GM21576 (cell line): ENCODE data around the gene CAPN15.

Experiments
- ATAC-seq: cut with Tn5 transposase; IDR thresholded peaks from one replicate; pipeline ENCODE4 v1.9.1; 2021; ENCODE audit warnings: mild to moderate bottlenecking, moderate library complexity; ENCODE audit not compliant: unreplicated experiment

CAPN15 gene

DNA sequence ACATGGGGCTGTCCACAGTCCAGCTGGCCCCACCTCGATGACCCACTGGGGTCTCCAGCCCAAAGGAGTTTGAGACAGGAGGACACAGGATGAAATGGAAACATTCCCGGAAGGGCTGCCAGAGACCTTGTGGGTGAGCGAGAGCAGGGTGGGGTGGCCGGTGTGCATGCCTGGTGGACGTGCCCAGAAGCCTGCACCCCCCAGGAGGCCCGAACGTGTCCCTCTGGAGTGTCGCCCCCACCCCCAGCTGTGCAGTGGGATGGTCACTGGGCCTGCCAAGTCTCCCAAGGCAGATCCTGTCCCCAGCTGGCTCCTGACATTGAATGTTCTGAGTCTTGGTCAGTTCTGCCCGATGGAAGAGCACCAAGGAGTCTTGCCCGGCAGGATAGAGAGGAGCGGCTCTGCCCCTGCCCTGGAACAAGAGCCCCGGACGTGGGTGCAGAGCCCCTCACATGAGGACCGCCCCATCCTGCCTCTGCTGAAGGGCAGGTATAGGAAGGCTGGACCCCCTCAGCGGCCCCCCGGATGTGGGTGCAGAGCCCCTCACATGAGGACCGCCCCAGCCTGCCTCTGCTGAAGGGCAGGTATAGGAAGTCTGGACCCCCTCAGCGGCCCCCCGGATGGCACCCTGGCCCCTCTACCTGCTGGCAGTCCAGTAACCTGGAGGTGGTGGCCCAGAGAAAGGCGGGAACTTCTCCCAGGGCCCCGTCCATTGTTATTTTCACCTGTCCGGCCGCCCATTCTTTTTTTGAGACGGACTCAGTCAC lies 3.1 kb upstream of the CAPN15 start:
- ATAC-seq = no peak

DNA sequence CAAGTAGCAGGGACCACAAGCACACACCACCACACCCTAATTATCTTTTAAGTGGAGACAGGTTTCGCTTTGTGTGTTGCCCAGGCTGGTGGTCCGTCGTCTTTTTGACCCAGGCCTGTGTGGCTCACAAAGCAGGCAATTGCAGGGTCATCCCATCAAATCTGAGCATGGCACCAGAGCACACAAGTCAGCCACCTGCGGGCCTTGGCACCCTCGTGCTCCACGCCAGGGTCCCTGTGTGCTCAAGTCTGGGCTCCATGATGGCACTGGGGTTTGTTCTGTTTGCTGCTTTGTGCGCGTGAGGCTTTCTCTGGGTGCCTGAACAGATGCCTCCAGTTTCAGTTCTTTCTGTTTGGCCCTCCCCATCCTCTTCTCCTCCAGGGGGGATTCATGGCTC lies 2.4 kb upstream of the CAPN15 start:
- no peak for ATAC-seq

DNA sequence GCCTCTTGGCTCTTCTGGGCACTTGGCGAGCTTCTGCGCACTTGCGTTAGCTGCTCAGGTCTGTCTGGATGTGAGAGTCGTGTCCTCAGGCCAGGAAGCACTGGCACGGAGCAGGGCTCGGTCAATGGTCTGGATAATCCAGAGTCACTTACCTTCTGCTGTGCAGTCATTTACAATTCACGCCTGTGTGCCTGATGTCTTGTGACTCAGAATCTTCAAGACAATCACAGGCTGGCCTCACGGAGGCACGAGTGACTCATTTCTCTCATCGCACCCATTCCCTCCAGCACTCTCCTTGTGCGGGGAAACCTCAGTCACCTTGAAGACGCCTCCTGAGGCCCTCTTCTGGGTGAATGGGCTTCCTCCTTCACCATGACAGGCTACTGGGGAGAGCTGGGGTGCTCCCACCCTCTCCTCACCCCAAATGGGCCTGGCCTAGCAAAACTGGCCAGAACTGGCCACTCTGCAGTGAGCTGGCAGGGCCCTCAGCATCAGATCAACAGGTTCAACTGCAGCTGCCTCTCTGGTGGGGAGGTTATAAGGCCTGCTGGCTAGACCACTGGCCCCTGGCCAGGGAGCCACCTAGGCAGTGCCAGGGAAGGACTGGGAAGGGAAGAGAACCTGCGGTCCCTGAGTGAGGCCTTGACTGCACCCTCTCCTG lies 1.9 kb upstream of the CAPN15 start:
- peak; percentile 26 for ATAC-seq

DNA sequence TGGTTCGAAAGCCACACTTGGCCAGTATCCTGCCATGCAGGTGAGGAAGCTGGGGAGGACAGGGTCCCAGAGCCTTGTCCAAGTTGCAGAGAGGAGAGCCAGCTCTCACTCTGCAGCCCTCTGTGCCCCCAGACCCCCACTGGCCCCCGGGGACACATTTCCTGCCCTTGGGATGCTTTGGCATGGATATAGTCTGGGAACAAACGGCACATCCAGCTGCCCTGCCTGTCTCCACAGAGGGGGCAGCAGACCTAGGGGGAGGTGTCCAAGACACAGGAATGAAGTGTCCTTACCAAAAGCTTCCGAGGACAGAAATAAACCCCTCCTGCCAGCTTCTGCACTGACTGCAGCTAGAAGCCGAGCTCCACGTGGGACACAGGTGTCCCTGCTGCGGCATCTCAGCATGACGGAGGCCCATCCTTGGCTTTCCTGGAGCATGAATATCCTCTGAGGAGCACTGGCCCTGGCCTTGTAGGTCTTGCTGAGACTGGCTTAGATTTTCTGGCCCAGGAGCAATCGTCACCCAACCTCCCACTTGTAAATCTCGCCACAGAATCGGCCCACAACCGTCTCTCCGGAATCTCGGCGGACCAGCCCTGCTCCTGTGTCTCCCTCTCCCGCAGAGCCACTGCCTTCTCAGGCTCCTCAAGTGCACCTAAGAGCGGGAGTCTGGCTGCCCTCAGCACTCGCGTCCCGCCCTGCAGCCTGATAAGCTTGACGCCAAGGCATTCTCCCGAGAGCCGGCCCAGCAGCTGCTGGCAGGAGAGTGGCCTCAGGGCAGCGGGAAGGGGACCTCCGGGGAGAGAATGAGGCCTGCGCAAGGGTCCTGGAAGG lies 1.1 kb upstream of the CAPN15 start:
- ATAC-seq = peak; percentile 2

DNA sequence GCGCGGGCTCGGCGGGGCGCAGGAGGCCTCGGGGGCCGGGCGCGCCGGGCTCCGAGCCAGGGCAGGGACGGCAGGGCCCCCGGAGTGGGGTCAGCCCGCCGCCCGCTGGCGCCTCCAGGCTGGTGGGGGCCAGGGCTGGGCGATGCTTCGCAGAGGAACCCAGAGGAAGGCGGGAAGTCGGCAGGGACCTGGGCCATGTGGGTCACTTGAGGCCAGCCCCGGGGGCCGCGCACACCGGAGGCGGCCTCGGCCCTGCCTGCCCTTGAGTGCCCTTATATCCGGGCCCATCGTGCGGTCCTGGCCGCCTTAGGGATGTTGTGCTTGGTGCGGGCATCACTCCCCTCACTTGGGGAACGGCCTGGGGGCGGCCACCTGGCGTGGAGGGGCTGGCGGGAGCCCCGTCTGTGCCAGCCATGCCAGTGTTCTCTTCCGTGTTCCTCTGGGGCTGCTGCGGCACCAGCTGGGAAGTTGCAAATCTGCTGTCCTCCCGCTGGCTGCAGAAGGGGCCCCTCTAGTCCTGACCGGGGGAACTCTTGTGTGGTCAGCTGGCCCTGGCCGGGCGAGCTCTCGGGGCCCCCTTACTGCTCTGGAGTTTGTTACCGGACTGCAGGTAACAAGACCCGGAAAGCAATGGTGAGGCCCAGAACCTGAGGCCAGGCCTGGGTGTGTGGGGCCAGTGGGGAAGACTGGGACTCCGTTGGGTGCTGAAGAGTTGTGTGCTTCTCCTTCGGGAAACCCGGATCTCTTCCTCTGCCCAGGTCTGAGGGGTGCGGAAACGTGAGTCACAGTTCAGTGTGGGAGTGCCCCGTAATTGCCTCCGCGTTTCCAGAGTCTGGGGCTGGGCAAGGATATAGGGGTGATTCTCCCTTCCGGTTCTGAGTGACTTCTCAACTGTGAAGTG lies 849 bp downstream of the CAPN15 start:
- no peak for ATAC-seq

DNA sequence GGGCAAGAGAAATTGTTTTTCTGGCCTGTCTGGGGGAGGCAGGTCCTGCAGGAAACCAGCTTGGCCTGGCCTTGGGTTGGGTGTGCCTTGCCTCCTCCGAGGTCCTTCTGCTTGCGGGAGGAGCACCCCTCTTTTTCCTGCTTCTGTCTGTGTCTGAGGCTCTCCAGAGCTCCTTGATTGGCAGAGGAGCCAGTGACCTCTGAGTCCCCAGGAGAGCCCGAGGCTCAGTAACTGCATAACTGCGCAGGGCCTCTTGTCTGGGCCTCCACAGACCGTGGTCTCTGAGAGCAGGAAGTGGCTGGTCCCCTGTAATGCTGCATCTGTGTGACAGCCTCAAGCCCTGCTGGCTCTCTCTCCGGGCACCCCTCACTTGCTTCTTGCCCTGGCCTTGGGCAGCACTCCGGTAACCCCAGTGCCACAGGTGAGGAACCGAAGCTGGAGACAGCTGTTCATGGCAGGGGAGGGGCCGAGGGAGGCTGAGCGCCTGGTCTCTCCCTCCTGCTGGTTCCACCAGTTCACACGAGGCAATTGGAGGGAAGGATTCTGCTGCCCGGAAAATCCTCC lies 1.6 kb downstream of the CAPN15 start:
- no peak for ATAC-seq

DNA sequence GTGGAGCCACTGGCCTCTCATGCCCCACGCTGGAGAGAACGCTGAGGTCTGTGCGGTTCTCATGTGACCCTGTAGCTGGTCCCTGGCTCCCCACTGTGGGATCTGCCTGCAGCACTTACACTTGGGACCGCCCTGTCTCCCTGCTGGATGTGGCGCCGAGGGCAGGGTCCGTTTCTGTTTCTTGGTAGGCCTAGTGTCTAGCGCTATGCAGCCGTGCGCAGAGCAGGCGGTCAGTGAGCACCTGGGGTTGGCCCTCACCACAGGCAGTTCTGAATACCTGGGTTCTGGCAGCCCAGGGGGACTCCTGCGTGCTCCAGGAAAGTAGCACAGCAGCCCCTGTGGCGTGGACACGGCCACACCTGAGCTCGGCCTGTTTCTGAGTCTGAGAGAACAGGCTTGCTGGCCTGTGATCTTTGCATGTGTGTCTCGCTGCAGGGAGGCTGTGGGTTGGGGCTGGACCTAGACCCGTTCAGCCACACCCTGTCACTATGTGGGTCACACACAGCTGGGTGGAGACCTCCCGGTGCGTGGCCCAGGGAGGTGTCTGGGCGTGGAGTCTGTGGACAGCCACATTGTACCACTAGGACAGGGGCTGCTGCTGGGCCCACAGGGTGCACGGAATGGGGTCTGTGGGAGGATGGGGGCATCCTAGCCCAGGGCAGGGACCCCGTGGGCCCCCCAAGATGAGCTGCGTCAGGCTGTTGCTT lies 2.8 kb downstream of the CAPN15 start:
- ATAC-seq = no peak

DNA sequence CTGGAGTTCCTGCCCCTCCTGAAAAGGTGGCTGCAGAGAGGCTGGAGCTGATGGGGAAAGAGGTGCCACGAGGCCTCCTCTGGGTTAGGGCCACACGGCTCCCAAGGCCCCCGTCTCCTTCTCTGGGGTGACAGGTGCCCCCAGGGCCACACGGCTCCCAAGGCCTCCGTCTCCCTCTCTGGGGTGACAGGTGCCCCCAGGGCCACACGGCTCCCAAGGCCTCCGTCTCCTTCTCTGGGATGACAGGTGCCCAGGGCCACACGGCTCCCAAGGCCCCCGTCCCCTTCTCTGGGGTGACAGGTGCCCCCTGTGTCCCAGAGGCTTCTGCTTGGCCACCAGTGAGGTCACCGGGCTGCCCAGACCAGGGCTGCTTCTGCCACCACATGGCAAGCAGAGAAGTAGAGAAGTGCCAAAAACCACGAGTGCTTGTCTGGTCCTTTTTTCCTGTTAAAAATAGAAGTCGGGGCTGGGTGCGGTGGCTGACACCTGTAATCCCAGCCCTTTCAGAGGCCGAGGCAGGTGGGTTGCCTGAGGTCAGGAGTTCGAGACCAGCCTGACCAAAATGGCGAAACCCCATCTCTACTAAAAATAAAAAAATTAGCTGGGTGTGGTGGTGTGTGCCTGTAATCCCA lies 4.1 kb downstream of the CAPN15 start:
- ATAC-seq = no peak

DNA sequence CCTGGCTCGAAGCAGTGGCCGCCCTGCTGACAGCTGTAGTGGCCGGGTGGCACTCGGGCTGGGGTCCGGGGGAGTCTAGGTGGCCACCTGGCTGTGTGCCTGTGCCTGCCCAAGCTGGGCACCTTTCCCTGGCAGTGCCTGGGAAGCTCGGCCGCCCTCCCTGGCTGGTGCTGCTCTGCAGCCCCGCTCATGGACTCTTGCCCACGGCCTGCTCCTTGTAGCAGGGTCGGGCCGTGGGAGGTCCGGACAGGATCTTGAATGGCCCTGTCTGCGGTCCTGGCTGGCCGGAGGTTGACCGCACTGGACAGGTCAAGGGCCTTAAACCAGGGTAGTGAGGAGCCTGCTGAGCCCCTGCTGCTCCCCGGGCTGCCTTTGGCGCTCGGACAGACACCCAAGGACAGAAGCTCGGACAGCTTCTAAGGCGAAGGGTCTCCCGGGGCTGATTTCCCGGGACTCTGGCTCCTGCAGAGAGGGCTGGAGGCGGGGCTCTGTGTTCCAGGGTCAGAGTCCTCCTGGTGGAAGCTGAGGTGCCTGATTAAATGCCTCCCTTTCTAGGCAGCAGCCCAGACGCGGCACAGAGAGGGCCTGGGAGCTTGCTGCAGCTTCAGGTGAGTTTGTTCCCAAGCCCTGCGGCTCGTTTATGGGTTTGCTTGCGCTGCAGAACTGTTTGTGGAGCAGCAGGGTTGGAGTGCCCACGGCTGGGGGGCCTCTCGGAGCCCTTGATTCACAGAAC lies 6.0 kb downstream of the CAPN15 start:
- ATAC-seq = no peak

DNA sequence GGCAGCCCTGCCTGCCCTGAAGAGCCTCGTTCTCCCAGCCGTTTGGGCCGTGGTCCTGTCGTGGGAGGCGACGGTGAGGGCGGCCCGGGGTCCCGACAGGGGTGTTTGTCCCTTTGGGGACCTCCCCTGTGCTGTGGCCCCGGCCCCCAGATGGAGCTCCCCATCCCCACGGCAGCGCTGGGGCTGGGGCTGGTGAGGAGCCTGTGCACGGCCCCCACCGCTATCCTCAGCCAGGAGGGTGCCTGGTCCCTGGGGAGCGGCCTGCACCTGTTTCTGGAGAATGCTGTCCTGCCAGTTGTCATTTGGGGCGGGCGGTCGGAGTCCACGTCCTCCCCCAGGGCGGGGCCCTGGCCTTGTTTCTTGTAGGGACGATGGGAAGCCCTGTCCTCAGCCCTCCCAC lies 6.6 kb downstream of the CAPN15 start:
- ATAC-seq = no peak

DNA sequence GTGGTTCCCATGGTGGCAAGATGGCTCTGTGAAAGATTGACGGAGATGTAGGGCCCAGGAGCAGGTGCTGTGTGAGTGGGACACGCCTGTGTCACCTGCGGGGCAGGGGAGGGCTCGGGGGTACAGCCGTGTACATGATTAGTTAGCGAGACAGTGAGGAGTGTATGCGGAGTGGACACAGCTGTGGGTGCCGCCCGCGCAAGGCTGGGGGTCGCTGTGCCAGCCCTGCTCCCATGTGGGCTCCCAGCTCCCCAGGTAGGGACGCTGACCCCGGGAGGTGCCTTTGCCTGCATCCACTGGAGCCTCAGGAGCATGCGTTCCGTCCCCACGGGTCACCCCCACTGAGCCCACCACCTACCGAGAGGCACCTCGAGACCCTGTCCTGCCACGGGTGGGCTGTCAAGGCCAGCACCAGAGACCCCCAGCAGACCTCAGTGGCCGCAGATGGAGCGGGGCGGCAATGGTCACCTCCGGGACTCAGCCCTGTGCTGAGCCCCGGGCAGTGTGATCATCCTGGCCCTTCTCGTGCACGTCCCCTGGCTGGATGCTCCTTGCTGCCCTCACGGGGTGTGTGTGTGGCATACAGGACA lies 7.4 kb downstream of the CAPN15 start:
- ATAC-seq = no peak

DNA sequence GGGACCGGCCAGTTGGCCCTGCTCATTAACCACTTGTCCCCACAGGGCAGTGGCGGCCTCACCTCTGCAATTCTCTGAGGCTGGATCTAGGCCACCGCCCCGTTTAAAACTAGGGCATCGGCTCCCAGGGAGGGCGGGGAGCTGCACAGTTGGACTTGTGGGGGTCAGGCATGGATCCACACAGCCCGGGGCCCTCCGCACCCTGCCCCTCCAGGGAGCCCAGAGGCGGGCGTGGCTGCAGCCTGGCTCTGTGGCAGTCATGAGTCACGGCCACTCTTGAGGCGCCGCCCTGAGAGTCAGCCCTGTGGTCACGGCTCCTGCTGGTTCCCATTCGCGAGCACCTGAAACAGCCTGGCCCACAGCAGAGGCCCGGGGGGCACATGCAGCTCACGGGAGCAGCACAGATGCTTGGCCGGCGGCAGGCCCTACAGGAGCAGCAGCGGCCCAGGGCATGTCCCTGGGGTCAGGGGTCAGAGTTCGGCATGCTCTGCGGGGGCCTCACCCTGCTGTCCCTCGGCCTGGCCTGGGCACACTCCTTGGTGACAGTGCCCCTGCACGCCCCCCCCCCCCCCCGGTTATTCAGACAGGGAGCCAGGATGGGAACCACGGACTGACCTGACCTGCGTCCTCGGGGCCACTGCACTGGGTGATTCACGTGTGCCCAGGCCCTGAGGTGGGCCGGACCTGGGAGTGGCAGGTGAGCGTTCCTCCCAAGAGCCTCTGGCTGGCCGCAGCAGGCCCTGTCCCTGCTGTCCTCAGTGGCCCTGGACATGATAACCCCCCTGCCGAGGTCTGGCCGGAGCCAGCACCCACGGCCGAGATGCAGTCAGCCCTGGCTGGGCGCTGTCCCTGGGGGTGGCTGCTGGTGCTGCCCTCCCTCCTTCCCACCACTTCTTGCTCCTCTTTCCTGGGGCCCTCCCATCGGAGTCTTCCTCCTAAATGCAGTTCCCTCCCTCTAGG lies 8.2 kb downstream of the CAPN15 start:
- ATAC-seq = no peak

DNA sequence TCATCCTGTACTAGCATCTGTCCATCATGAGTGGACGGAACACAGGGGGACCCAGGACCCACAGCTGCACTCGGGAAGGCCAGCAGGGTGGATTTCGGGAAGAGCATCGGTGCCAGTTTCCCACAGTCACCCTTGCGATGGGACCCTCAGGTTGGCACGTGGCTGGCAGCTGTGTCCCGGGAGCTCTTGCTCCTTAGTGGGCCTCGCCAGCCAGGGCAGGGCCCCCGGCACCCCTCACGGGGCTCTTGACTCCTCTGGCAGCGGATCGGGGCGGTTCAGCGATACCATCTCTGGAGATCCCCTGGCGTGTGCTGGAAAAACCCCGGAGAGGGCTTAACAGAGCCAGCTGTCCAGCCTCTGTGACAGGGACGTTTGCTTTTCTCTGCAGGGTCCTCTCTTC lies 9.2 kb downstream of the CAPN15 start:
- ATAC-seq = no peak

DNA sequence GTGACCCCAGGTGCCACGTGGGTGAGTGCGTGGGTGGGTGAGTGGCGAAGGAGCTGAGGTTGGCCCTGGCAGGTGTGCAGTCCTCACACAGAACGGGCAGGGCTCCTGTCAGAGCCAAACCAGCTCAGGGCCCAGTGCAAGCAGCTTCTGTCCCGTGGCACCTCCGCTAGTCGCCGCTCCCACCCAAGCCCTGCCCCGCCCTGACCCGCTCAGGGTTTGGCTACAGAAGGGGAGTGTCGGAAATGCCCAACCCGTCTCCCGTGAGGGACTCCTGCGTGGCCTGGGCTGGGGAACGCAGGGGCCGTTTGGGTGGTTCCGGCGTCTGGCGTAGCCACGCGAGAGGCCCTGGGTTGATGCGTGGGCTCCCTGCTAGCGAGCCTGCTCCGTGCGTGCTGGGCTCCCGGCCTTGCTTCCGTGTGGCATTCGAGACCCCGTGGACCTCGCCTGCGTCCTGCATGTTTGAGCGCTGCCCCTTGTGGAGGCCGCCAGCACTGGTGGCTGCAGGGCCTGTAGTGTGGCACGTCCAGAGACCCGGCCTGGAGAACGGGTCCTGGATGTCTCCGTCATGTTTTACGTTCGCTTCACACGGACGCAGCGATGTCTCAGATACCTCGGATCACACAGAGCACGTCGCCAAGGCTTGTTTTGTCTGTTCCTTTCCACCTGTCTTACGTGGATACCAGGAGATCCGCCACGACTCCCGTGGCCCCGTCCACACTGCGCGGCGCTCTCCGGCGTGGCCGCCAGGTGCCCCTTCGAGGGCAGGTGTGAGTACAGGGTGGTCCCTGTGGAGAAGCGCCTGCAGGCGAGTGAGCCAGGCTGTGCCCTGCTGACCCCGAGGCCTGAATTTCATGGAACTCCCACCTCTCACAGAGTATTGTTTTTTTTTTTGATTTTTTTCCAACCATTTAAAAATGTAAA lies 10.2 kb downstream of the CAPN15 start:
- ATAC-seq = no peak

DNA sequence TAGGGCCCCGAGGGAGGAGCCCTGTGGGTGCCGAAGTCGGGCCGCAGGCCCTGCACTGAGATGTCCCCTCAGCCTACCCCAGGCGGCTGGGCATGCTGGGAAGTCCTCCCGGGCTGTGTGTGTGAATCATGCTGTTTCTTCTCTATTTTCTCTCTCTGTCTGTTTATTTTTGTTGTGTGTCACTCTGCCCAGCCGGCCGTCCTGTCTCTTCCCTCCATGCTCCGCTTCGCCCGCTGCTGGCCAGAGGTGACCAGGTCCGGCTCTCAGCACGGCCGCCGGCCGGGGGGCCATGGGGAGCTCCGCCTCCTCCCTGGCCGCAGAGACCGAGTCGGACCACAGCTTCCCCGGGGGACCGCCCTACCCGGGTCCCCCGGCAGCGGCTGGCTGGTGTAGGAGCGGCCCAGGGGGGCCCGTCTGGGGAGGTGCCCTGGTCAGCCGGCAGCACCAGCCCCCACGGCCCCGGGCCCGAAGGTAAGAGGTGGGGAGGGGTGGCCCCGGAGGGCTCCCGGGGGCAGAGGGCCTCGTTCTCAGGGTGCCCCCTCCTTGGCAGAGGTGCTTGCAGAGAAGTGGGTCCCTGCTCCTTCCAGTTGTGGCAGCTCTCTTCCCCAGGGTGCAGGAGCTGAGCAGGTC lies 12.5 kb downstream of the CAPN15 start:
- no peak for ATAC-seq
